ENCODE data around the gene PAM.

Gene PAM

GRCh38 chr5:102891175-102891574, 136.1 kb downstream of the PAM start:
- no peak overlapping the region for H3K27ac ChIP-seq
- TF ChIP-seq ZFX (IDR thresholded peaks at IDR 0.05; ENCODE audit: borderline replicate concordance) (no peak), CTCF (IDR thresholded peaks at IDR 0.05) (no peak)

GRCh38 chr5:102893942-102894341, 138.8 kb downstream of the PAM start:
- H3K27ac ChIP-seq = no peak overlapping the region
- no peak for TF ChIP-seq CTCF (IDR thresholded peaks at IDR 0.05)
- no peak for TF ChIP-seq ZFX (IDR thresholded peaks at IDR 0.05; ENCODE audit: borderline replicate concordance)

DNA sequence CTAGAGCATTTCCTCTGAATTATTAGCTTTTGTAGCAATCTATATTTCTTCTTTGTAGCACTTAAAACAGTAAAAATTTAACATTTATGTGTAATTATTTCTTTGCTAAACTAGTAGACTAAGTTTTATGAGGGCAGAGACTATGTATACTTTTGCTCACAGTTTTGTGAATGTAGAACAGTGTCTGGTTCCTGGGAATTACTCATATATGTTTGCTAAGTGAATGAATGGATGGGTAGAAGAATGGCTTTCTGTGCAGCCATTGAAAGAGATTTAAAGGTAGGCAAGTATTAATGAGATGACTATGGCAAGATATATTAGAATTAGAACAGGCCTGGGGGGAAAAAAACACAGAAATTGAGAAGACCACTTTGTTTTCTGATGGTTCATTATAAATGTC, 140.1 kb downstream of the PAM start:
- no peak for TF ChIP-seq CTCF (IDR thresholded peaks at IDR 0.05)
- TF ChIP-seq ZFX (IDR thresholded peaks at IDR 0.05; ENCODE audit: borderline replicate concordance) = no peak
- no peak overlapping the region for H3K27ac ChIP-seq

DNA sequence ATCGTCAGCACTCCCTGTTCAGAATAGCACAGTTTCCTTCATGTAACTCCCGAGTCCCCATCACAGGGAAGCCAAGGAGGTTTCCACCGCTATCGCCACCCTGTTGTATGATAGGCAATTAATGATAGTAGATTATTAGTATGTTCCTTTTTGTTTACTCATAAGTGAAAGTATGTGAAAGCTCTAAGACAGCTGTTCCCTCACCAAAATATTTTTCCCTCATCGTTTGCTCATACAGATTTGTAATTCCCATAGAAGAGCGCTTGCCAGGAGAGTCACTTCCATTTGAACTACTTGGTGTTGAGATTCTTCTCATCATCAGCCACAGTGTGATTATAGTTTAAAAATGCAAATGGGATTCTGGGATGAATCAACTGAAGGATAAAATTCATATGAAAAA, 140.9 kb downstream of the PAM start:
- H3K27ac ChIP-seq = no peak overlapping the region

DNA sequence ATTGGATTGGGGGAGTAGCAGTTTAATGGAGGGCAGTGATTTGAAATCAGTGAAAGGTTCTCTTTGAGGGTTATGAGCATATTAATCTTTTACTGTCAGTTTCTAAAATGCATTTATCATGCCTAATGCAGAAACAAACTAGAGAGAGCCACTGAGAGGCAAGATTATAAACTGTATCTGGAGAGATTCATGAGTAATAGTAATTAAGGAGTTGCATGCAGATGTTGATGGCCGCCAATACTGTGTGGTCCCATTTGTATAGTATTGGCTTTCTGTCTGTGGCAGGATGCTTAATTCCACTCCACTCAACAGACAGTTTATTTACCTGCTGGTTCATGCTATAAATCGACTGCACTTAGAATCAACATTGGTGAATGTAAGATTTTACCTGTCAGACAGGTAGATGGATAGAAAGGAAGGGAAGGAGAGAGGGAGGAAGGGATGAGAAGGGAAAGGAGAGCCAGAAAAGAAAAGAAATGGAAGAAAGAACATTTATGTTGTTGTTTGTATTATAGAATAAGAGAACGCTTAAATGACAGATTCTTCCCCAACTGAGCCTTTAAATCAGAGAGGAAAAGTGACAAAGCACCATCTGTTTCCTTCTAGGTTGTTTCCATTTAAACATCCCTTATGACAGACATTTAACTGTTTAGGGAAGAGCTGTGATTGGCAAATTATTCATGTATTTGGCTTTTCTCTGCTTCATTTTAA, 146.5 kb downstream of the PAM start:
- TF ChIP-seq ZFX (IDR thresholded peaks at IDR 0.05; ENCODE audit: borderline replicate concordance) = no peak
- no peak for TF ChIP-seq CTCF (IDR thresholded peaks at IDR 0.05)
- no peak overlapping the region for H3K27ac ChIP-seq

More for the DNA sequence above, 140.9 kb downstream of the PAM start:
- TF ChIP-seq CTCF (IDR thresholded peaks at IDR 0.05) = no peak
- TF ChIP-seq ZFX (IDR thresholded peaks at IDR 0.05; ENCODE audit: borderline replicate concordance) = no peak

- no peak for TF ChIP-seq ZFX (IDR thresholded peaks at IDR 0.05; ENCODE audit: borderline replicate concordance)
- TF ChIP-seq CTCF (IDR thresholded peaks at IDR 0.05) = no peak
- H3K27ac ChIP-seq = no peak overlapping the region
Measured at GRCh38 chr5:102902135-102902448, 147.0 kb downstream of the PAM start.

GRCh38 chr5:102902647-102903046, 147.5 kb downstream of the PAM start:
- H3K27ac ChIP-seq = no peak overlapping the region
- TF ChIP-seq ZFX (IDR thresholded peaks at IDR 0.05; ENCODE audit: borderline replicate concordance) = no peak
- TF ChIP-seq CTCF (IDR thresholded peaks at IDR 0.05) = no peak

Measured in 22Rv1 (cell line).